IPS-15b (cell line): ENCODE data around the gene ZNF714.

Experiments
- H3K27me3 ChIP-seq: one replicate; pipeline ENCODE4 v1.6.1; 2013; ENCODE audit warnings: low read length; ENCODE audit not compliant: control insufficient read depth, insufficient read depth
- H3K36me3 ChIP-seq: one replicate; pipeline ENCODE4 v1.6.1; 2013; ENCODE audit warnings: low read length; ENCODE audit not compliant: control insufficient read depth, insufficient read depth
- H3K4me1 ChIP-seq: one replicate; pipeline ENCODE4 v1.6.1; 2013; ENCODE audit warnings: mild to moderate bottlenecking, low read length; ENCODE audit not compliant: control insufficient read depth, insufficient read depth
- H3K4me3 ChIP-seq: one replicate; pipeline ENCODE4 v1.5.1; 2013; ENCODE audit warnings: low read depth, low read length
- H3K9ac ChIP-seq: one replicate; pipeline ENCODE4 v1.6.1; 2013; ENCODE audit warnings: low read depth, mild to moderate bottlenecking, low read length
- H3K9me3 ChIP-seq: one replicate; pipeline ENCODE4 v1.6.1; 2013; ENCODE audit warnings: mild to moderate bottlenecking, low read length; ENCODE audit not compliant: control insufficient read depth, insufficient read depth

Gene ZNF714

DNA sequence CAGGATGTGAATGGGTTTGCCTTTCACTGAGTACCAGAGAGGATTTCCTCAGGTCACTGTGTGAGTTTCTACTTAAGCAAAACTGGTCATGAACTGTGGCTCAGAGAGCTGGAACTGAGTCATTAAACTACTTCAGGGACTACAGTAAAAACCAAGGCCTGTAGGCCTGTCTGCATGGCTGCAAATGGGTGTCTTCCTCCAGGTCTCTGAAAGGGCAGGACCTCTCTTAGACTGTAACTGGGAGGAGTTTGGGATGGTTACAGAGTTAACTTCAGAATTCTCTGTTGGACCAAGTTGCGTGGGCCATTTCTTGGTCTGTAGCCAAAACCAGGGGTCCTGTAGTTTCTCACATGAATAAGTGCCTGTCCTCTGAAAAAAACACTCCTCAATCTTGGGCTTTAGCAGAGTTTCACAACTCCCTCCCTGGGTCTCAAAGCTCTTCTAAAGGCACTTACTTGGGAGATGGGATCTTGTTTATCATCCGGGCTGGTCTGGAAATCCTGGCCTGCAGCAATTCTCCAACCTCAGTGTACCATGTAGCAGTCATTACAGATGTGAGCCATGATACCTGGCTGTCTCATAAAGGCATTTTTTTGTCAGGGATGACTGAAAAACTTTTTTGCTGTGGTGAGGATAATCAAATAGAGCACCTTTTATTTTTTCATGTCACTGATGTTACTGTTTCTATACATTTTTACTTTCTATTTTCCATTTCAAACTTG is 19.7 kb downstream of the ZNF714 start:
- Histone ChIP-seq H3K27me3 (no peaks in the 10 kb centered on the region), H3K4me3 (no peak overlapping the region), H3K36me3 (no peaks in the 10 kb centered on the region), H3K9me3 (no peaks in the 10 kb centered on the region), H3K4me1 (no peaks in the 10 kb centered on the region), H3K9ac (no peak overlapping the region)

GRCh38 chr19:21109116-21109515 is 27.1 kb downstream of the ZNF714 start:
- no peaks in the 10 kb centered on the region for H3K4me1 ChIP-seq
- no peaks in the 10 kb centered on the region for H3K9me3 ChIP-seq
- H3K4me3 ChIP-seq = no peak overlapping the region
- H3K27me3 ChIP-seq = no peaks in the 10 kb centered on the region
- peaks cover 5% of the 10 kb centered on the region for H3K36me3 ChIP-seq
- H3K9ac ChIP-seq = no peak overlapping the region

GRCh38 chr19:21110183-21110582 is 28.2 kb downstream of the ZNF714 start:
- Histone ChIP-seq H3K9me3 (no peaks in the 10 kb centered on the region), H3K4me1 (no peaks in the 10 kb centered on the region), H3K9ac (no peak overlapping the region), H3K36me3 (peaks cover 5% of the 10 kb centered on the region), H3K4me3 (no peak overlapping the region), H3K27me3 (no peaks in the 10 kb centered on the region)

DNA sequence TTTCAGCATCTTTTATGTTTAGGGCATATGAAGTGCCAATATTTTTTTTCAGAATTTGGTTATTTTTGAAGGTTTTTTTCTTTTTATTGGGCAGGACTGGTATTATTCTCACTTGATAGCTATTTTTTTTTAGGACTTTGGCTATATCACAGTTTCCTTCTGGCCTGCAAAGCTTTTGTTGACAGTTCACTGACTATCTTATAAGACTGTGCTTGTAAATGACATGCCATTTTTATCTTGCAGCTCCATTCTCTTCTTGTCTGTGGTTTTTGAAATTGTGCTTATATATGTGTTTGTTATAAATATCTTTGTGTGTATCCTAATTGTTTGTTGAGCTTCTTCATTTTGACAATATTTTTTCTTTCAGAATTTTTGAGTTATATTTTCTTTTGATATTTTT is 33.4 kb downstream of the ZNF714 start:
- Histone ChIP-seq H3K27me3 (no peaks in the 10 kb centered on the region), H3K9me3 (no peaks in the 10 kb centered on the region), H3K9ac (no peak overlapping the region), H3K4me1 (no peaks in the 10 kb centered on the region), H3K4me3 (no peak overlapping the region), H3K36me3 (peaks cover 7% of the 10 kb centered on the region)

DNA sequence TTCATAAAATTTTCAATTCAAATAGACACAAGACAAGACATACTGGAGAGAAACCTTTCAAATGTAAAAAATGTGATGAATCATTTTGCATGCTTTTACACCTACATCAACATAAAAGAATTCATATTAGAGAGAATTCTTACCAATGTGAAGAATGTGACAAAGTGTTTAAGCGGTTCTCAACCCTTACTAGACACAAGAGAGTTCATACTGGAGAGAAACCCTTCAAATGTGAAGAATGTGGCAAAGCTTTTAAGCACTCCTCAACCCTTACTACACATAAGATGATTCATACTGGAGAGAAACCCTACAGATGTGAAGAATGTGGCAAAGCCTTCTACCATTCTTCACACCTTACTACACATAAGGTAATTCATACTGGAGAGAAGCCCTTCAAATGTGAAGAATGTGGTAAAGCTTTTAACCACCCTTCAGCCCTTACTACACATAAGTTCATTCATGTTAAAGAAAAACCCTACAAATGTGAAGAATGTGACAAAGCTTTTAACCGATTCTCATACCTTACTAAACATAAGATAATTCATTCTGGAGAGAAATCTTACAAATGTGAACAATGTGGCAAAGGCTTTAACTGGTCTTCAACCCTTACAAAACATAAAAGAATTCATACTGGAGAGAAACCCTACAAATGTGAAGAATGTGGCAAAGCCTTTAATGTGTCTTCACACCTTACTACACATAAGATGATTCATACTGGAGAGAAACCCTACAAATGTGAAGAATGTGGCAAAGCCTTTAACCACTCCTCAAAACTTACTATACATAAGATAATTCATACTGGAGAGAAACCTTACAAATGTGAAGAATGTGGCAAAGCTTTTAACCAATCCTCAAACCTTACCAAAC is 35.3 kb downstream of the ZNF714 start:
- no peak overlapping the region for H3K4me3 ChIP-seq
- H3K9ac ChIP-seq = no peak overlapping the region
- H3K36me3 ChIP-seq = peaks cover 7% of the 10 kb centered on the region
- no peaks in the 10 kb centered on the region for H3K9me3 ChIP-seq
- H3K27me3 ChIP-seq = no peaks in the 10 kb centered on the region
- H3K4me1 ChIP-seq = no peaks in the 10 kb centered on the region

GRCh38 chr19:21126078-21126477 is 44.1 kb downstream of the ZNF714 start:
- no peak overlapping the region for H3K9ac ChIP-seq
- no peaks in the 10 kb centered on the region for H3K9me3 ChIP-seq
- no peak overlapping the region for H3K4me3 ChIP-seq

DNA sequence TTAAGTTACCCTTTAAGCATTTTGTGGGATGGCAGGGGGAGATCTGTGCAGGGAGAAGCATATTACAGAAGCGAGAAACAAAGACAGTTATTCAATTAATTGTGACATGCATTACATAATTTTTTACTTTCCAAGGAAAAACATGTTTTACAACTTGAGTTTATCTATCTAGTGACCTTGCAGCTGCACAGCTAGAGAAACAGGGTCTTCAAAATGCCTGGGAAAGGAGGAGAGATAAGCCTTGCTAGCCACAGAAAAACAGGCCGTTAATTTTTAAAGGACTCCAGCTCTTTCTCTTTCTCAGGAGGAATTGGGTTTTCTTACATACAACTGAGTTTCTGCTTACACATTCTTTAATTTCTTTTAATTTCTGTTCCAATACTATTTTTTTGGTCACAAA is 45.0 kb downstream of the ZNF714 start:
- H3K9me3 ChIP-seq = no peaks in the 10 kb centered on the region
- no peak overlapping the region for H3K9ac ChIP-seq
- no peaks in the 10 kb centered on the region for H3K36me3 ChIP-seq
- no peaks in the 10 kb centered on the region for H3K27me3 ChIP-seq
- H3K4me3 ChIP-seq = no peak overlapping the region
- no peaks in the 10 kb centered on the region for H3K4me1 ChIP-seq

More at GRCh38 chr19:21126078-21126477, 44.1 kb downstream of the ZNF714 start:
- Histone ChIP-seq H3K27me3 (no peaks in the 10 kb centered on the region), H3K4me1 (no peaks in the 10 kb centered on the region), H3K36me3 (no peaks in the 10 kb centered on the region)

- Histone ChIP-seq H3K4me3 (no peak overlapping the region), H3K27me3 (no peaks in the 10 kb centered on the region), H3K36me3 (no peaks in the 10 kb centered on the region), H3K4me1 (no peaks in the 10 kb centered on the region), H3K9me3 (no peaks in the 10 kb centered on the region), H3K9ac (no peak overlapping the region)
Measured at GRCh38 chr19:21127898-21128297, 45.9 kb downstream of the ZNF714 start.

DNA sequence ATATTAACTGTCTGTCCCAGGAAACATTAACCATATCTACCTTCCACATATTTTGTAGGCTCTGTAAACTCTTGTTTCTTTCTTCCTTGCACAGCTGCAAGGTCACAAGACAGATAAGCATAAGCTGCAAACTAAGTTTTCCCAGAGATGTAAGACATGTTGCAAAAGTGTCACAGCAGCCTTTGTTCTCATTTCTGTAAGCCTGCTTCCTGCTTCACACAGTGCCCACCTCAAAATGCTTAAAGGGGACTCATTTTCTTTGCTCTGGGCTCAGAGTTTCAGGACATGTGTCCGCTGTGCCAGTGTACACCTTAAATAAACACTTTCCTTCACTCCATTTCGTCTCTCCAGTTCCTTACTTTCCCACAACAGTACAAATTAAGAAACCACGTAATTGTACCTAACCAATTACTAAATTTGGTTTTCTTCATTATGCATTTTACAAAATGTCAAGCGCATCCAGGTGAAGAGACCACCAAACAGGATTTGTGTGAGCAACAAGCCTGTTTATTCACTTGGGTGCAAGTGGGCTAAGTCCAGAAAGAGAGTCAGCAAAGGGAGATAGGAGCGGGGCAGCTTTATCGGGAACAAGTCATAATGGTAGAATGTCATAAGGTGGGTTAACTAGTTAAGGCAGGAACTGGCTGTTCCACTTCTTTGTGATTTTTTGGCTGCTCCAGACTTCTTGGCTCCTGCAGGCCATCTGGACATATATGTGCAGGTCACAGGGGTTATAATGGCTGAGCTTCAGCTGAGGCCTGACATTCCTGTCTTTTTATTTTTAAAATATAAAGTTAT is 47.1 kb downstream of the ZNF714 start:
- H3K4me1 ChIP-seq = no peaks in the 10 kb centered on the region
- no peak overlapping the region for H3K4me3 ChIP-seq
- H3K9ac ChIP-seq = no peak overlapping the region
- H3K27me3 ChIP-seq = no peaks in the 10 kb centered on the region
- no peaks in the 10 kb centered on the region for H3K9me3 ChIP-seq
- H3K36me3 ChIP-seq = no peaks in the 10 kb centered on the region

- Histone ChIP-seq H3K4me3 (no peak overlapping the region), H3K27me3 (no peaks in the 10 kb centered on the region)
Measured at GRCh38 chr19:21130097-21130775, 48.2 kb downstream of the ZNF714 start.

DNA sequence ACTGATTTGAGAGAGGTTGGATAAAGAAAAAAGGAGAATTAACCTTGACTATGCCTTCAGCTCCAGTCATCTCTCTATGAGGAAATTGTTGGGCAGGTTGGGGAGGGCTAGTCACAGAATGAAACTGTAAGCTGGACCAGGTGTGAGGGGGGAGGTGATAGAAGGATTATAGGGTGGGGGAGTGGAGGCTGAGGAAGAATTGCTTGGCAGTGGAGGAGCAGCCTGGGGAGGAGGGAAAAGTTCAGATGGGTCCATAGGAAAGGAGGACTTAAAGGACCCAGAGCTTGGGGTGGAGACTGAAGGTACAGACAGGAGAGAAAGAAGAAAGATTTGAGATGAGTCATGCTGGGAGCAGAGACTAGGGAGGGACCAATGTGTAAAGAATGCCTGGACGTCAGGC is 51.6 kb downstream of the ZNF714 start:
- Histone ChIP-seq H3K4me1 (no peaks in the 10 kb centered on the region), H3K9me3 (no peaks in the 10 kb centered on the region), H3K36me3 (no peaks in the 10 kb centered on the region), H3K27me3 (no peaks in the 10 kb centered on the region), H3K9ac (no peak overlapping the region), H3K4me3 (no peak overlapping the region)

More at GRCh38 chr19:21130097-21130775, 48.2 kb downstream of the ZNF714 start:
- Histone ChIP-seq H3K36me3 (no peaks in the 10 kb centered on the region), H3K9me3 (no peaks in the 10 kb centered on the region), H3K4me1 (no peaks in the 10 kb centered on the region), H3K9ac (no peak overlapping the region)
